ENCODE results near the gene EIF2S1.

GRCh38 chr14:67392123-67392522 is 32.0 kb downstream of the EIF2S1 start:
- TF ChIP-seq CTCF (IDR thresholded peaks at IDR 0.05; ENCODE audit: insufficient read depth, low read depth, low read length) (no peak), EZH2 (IDR thresholded peaks at IDR 0.05; ENCODE audit: insufficient read depth, low read length) (no peak)
